GM06990 (cell line): ENCODE results near the gene GNAI3.

Experiments used
- DNase-seq: peaks from one replicate; pipeline ENCODE4 v3.0.0-alpha.2; 2011; ENCODE audit not compliant: insufficient read length; ENCODE audit errors: extremely low read depth
- H3K27me3 ChIP-seq: replicated peaks from 2 replicates; pipeline ENCODE4 v1.6.0; 2011; ENCODE audit warnings: low read length; ENCODE audit not compliant: control insufficient read depth, insufficient read depth
- H3K36me3 ChIP-seq: 2 replicates; pipeline ENCODE4 v1.5.1; 2011; ENCODE audit warnings: low read length; ENCODE audit not compliant: control insufficient read depth, insufficient read depth
- H3K4me3 ChIP-seq: replicated peaks from 2 replicates; pipeline ENCODE4 v1.5.1; 2011; ENCODE audit warnings: low read depth, mild to moderate bottlenecking, control low read depth, low read length
- TF ChIP-seq, protein P1 (sequence below): IDR thresholded peaks from 2 replicates; pipeline ENCODE4 v1.5.1; 2011; ENCODE audit warnings: low read length, control low read depth, mild to moderate bottlenecking, inconsistent platforms; ENCODE audit not compliant: insufficient read depth, poor library complexity, severe bottlenecking

The GNAI3 gene

DNA sequence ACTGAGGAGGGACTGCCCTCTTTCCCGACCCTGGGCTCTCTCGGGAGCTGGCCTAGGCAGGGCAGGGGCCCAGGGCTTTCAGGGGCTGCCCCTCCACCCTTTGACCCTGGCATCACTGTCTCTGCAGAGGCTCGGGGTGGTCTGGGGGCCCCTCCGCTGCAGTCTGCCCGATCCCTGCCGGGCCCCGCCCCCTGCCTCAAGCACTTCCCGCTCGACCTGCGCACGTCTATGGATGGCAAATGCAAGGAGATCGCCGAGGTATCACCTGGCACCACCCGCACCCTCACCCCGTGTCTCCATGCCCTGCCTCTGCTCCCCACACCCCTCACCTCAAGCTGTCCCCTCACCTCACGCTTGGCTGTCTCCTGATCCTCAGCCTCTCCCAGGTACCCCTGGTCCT, 76.8 kb downstream of the GNAI3 start:
- Histone ChIP-seq H3K27me3 (no peaks in the 10 kb centered on the region), H3K36me3 (peaks cover 27% of the 10 kb centered on the region), H3K4me3 (no peak overlapping the region)
- TF ChIP-seq, protein P1, sequence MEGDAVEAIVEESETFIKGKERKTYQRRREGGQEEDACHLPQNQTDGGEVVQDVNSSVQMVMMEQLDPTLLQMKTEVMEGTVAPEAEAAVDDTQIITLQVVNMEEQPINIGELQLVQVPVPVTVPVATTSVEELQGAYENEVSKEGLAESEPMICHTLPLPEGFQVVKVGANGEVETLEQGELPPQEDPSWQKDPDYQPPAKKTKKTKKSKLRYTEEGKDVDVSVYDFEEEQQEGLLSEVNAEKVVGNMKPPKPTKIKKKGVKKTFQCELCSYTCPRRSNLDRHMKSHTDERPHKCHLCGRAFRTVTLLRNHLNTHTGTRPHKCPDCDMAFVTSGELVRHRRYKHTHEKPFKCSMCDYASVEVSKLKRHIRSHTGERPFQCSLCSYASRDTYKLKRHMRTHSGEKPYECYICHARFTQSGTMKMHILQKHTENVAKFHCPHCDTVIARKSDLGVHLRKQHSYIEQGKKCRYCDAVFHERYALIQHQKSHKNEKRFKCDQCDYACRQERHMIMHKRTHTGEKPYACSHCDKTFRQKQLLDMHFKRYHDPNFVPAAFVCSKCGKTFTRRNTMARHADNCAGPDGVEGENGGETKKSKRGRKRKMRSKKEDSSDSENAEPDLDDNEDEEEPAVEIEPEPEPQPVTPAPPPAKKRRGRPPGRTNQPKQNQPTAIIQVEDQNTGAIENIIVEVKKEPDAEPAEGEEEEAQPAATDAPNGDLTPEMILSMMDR, result no peak
- no peak for DNase-seq

DNA sequence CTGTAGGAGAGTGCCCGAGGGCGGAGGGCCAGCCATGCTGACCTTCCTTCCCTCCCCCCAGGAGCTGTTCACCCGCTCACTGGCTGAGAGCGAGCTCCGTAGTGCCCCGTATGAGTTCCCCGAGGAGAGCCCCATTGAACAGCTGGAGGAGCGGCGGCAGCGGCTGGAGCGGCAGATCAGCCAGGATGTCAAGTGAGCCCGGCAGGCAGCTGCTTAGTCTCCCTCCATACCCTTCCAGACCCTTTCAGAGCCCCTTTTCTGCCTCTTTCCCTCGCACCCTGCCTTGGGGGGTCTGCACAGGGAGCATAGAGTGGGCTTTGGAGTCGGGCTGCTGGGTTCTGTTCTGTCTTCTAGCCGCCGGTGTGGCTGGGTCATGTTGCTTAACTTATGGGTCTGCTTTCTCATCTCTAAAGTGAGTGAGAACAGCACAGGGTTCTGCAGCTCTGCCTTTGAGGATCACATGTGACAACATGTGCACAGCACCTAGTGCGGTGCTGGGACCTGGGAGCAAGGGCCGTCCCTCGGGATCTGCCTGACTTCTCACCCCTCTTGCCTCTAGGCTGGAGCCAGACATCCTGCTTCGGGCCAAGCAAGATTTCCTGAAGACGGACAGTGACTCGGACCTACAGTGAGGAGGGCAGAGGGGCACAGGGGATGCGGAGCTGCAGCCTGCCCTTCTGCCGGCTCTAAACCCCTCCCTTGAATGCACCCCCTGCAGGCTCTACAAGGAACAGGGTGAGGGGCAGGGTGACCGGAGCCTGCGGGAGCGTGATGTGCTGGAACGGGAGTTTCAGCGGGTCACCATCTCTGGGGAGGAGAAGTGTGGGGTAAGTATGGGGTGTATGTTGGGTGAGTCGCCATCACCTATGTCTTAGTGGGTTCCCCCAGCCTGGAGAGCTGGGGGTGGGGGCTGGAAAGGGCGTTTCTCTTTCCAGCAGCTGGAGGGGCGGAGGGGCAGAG, 77.5 kb downstream of the GNAI3 start:
- TF ChIP-seq, protein P1, result no peak

DNA sequence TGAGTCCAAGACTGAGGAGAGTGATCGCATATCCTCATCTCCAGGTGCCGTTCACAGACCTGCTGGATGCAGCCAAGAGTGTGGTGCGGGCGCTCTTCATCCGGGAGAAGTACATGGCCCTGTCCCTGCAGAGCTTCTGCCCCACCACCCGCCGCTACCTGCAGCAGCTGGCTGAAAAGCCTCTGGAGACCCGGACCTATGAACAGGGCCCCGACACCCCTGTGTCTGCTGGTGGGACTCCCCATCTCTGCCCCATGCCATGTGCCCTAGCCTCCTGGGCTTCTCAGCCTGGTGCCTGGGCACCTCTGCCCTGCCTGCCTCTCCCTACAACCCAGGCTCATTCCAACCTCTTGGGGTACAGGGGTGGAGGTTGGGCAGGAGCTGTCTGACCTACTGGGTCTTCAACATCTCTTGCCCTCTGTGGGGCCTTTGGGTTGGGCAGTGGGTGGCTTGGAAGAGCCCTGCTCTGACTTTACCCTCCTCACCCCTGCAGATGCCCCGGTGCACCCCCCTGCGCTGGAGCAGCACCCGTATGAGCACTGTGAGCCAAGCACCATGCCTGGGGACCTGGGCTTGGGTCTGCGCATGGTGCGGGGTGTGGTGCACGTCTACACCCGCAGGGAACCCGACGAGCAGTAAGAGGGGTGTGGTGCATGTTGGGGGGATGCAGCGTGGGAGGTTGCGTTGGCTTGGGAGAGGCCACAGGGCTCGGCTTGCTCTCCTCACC, 78.4 kb downstream of the GNAI3 start:
- DNase-seq, result no peak
- peaks cover 39% of the 10 kb centered on the region for H3K36me3 ChIP-seq

More for the DNA sequence above, 77.5 kb downstream of the GNAI3 start:
- no peaks in the 10 kb centered on the region for H3K27me3 ChIP-seq
- H3K4me3 ChIP-seq, result no peak overlapping the region
- DNase-seq, result no peak
- peaks cover 31% of the 10 kb centered on the region for H3K36me3 ChIP-seq

DNA sequence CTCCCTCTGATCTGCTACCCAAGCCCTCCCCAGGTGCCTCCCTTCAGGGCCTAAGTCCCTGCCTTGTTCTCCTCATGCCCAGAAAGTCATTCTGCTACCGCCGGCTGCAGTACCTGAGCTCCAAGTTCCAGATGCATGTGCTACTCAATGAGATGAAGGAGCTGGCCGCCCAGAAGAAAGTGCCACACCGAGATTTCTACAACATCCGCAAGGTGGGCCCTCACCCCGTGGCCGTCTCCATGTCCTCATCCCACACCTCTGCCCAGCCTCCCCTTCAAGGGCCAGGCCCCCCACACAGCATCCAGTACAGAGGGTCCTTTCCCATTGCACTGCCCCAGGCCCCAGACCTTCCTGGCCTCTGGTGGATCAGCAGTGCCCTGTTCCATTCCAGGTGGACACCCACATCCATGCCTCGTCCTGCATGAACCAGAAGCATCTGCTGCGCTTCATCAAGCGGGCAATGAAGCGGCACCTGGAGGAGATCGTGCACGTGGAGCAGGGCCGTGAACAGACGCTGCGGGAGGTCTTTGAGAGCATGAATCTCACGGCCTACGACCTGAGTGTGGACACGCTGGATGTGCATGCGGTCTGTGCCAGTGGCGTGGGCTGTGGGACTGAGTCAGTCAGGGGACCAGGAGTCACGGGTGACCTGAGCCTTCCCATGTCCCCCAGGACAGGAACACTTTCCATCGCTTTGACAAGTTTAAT, 79.4 kb downstream of the GNAI3 start:
- Histone ChIP-seq H3K27me3 (no peaks in the 10 kb centered on the region), H3K4me3 (no peak overlapping the region), H3K36me3 (peaks cover 41% of the 10 kb centered on the region)
- DNase-seq, result no peak
- TF ChIP-seq, protein P1, result no peak

More for the DNA sequence above, 78.4 kb downstream of the GNAI3 start:
- TF ChIP-seq, protein P1, result no peak
- Histone ChIP-seq H3K4me3 (no peak overlapping the region), H3K27me3 (no peaks in the 10 kb centered on the region)

DNA sequence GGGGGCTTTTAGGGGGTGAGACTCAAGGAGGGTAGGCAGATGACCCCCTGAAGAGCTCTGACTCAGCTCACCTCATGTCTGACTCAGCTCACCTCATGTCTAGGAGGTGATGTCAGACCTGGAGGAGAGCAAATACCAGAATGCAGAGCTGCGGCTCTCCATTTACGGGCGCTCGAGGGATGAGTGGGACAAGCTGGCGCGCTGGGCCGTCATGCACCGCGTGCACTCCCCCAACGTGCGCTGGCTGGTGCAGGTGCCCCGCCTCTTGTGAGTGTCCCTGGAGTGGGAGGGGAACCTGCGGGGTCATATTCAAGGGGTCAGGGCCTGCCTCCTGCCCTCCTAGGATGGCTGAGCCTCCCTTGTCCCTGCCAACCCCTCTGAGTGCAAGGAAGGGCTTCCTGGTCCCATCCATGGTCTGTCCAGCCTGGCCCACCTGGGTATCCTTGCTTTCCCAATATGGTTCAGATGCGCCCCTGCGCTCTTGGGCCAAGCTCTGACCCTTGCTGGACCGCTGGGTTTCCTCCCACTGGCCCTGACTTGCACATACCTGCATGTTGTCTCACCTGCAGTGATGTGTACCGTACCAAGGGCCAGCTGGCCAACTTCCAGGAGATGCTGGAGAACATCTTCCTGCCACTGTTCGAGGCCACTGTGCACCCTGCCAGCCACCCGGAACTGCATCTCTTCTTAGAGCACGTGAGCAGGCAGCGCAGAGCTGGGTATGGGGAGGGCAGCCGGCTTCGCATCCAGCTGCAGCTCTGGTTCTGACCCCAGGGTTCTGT, 80.3 kb downstream of the GNAI3 start:
- Histone ChIP-seq H3K36me3 (peaks cover 41% of the 10 kb centered on the region), H3K27me3 (no peaks in the 10 kb centered on the region)
- DNase-seq, result no peak

More for the DNA sequence above, 80.3 kb downstream of the GNAI3 start:
- H3K4me3 ChIP-seq, result no peak overlapping the region
- TF ChIP-seq, protein P1, result no peak
